ENCODE data around the gene ITGAD.

GRCh38 chr16:31401436-31401835 is 8.3 kb downstream of the ITGAD start:
- no peak for TF ChIP-seq CTCF (IDR thresholded peaks at IDR 0.05)
- no peak for TF ChIP-seq POLR2A (IDR thresholded peaks at IDR 0.05; ENCODE audit: low read length)
- no peak for TF ChIP-seq RFX5 (IDR thresholded peaks at IDR 0.05)
- no peak for TF ChIP-seq EP300 (IDR thresholded peaks at IDR 0.05)
- TF ChIP-seq NR3C1 (IDR thresholded peaks at IDR 0.05): no peak
- TF ChIP-seq ZSCAN20 (CRISPR knock-in tag; IDR thresholded peaks at IDR 0.05): no peak
- TF ChIP-seq TP53 (CRISPR knock-in tag; IDR thresholded peaks at IDR 0.05): no peak
- no peak for TF ChIP-seq POLR2AphosphoS2 (conservative IDR thresholded peaks at IDR 0.05; ENCODE audit: low read length)
